Measurements from ENCODE around the gene CIDEC.
"Not testable (repeated sequence)": the region's sequence is repeated elsewhere in the genome, so short reads cannot be mapped to it uniquely, and the experiment has no call there.

The CIDEC gene

GRCh38 chr3:9852528-9852927, 27.5 kb downstream of the CIDEC start:
- Mint-ChIP-seq H3K27ac (no peak overlapping the region), H3K9me3 (no peaks in the 10 kb centered on the region), H3K36me3 (ENCODE audit: low read depth) (no peaks in the 10 kb centered on the region), H3K4me1 (ENCODE audit: low read depth) (peaks cover 8% of the 10 kb centered on the region), H3K27me3 (peaks cover 4% of the 10 kb centered on the region), H3K4me3 (no peak overlapping the region)
- no peak for DNase-seq

GRCh38 chr3:9851926-9852325, 28.1 kb downstream of the CIDEC start:
- not testable (repeated sequence) for H3K4me1 Mint-ChIP-seq (ENCODE audit: low read depth); H3K36me3 Mint-ChIP-seq (ENCODE audit: low read depth); H3K4me3 Mint-ChIP-seq; H3K27ac Mint-ChIP-seq; H3K9me3 Mint-ChIP-seq; DNase-seq; H3K27me3 Mint-ChIP-seq

- not testable (repeated sequence) for H3K4me3 Mint-ChIP-seq; DNase-seq; H3K9me3 Mint-ChIP-seq; H3K36me3 Mint-ChIP-seq (ENCODE audit: low read depth); H3K4me1 Mint-ChIP-seq (ENCODE audit: low read depth); H3K27me3 Mint-ChIP-seq; H3K27ac Mint-ChIP-seq
Measured at GRCh38 chr3:9851383-9851782, 28.7 kb downstream of the CIDEC start.

- not testable (repeated sequence) for H3K4me3 Mint-ChIP-seq; H3K36me3 Mint-ChIP-seq (ENCODE audit: low read depth); DNase-seq; H3K27ac Mint-ChIP-seq; H3K27me3 Mint-ChIP-seq; H3K9me3 Mint-ChIP-seq
- H3K4me1 Mint-ChIP-seq (ENCODE audit: low read depth): peaks cover 21% of the 10 kb centered on the region
Measured at GRCh38 chr3:9848860-9849259, 31.2 kb downstream of the CIDEC start.

- H3K9me3 Mint-ChIP-seq; H3K36me3 Mint-ChIP-seq (ENCODE audit: low read depth); H3K27ac Mint-ChIP-seq; DNase-seq; H3K27me3 Mint-ChIP-seq; H3K4me3 Mint-ChIP-seq: not testable (repeated sequence)
- peaks cover 19% of the 10 kb centered on the region for H3K4me1 Mint-ChIP-seq (ENCODE audit: low read depth)
Measured at GRCh38 chr3:9847870-9848269, 32.2 kb downstream of the CIDEC start.

GRCh38 chr3:9846931-9847488, 33.0 kb downstream of the CIDEC start:
- Mint-ChIP-seq H3K27ac (no peak overlapping the region), H3K9me3 (no peaks in the 10 kb centered on the region), H3K4me3 (no peak overlapping the region), H3K4me1 (ENCODE audit: low read depth) (peaks cover 26% of the 10 kb centered on the region), H3K27me3 (peaks cover 4% of the 10 kb centered on the region), H3K36me3 (ENCODE audit: low read depth) (peaks cover 15% of the 10 kb centered on the region)
- DNase-seq: no peak

GRCh38 chr3:9846231-9846630, 33.8 kb downstream of the CIDEC start:
- Mint-ChIP-seq H3K36me3 (ENCODE audit: low read depth) (peaks cover 23% of the 10 kb centered on the region), H3K27me3 (no peaks in the 10 kb centered on the region)

GRCh38 chr3:9843715-9844438, 36.2 kb downstream of the CIDEC start, which contains the start of gene RPUSD3:
TSS of gene RPUSD3 (minus strand) at chr3:9844008. CDS start at chr3:9843990, 18 bp downstream.
- H3K36me3 Mint-ChIP-seq (ENCODE audit: low read depth): peaks cover 47% of the 10 kb centered on the region
- H3K27me3 Mint-ChIP-seq: no peaks in the 10 kb centered on the region

More at GRCh38 chr3:9846231-9846630, 33.8 kb downstream of the CIDEC start:
- H3K4me1 Mint-ChIP-seq (ENCODE audit: low read depth): peaks cover 29% of the 10 kb centered on the region
- H3K4me3 Mint-ChIP-seq: no peak overlapping the region
- peak overlapping the region; percentile 29 for H3K27ac Mint-ChIP-seq
- no peak for DNase-seq
- no peaks in the 10 kb centered on the region for H3K9me3 Mint-ChIP-seq

GRCh38 chr3:9841015-9841414, 39.0 kb downstream of the CIDEC start:
- Mint-ChIP-seq H3K36me3 (ENCODE audit: low read depth) (peaks cover 71% of the 10 kb centered on the region), H3K27ac (peak overlapping the region; percentile 61), H3K4me1 (ENCODE audit: low read depth) (peaks cover 30% of the 10 kb centered on the region), H3K27me3 (no peaks in the 10 kb centered on the region), H3K4me3 (no peak overlapping the region), H3K9me3 (no peaks in the 10 kb centered on the region)
- DNase-seq: no peak

More at GRCh38 chr3:9843715-9844438, 36.2 kb downstream of the CIDEC start, which contains the start of gene RPUSD3:
- DNase-seq: peak; percentile 99
- Mint-ChIP-seq H3K4me1 (ENCODE audit: low read depth) (peaks cover 33% of the 10 kb centered on the region), H3K9me3 (no peaks in the 10 kb centered on the region), H3K4me3 (peak within 1 kb of the TSS; percentile 100), H3K27ac (peak within 1 kb of the TSS; percentile 97)

- Mint-ChIP-seq H3K36me3 (ENCODE audit: low read depth) (peaks cover 91% of the 10 kb centered on the region), H3K4me3 (no peak overlapping the region), H3K4me1 (ENCODE audit: low read depth) (peaks cover 16% of the 10 kb centered on the region), H3K27ac (no peak overlapping the region), H3K27me3 (no peaks in the 10 kb centered on the region), H3K9me3 (no peaks in the 10 kb centered on the region)
- DNase-seq: no peak
Measured at GRCh38 chr3:9838856-9839255, 41.2 kb downstream of the CIDEC start.

- H3K4me3 Mint-ChIP-seq: no peak overlapping the region
- H3K27ac Mint-ChIP-seq: peak overlapping the region; percentile 60
- H3K9me3 Mint-ChIP-seq: no peaks in the 10 kb centered on the region
- H3K4me1 Mint-ChIP-seq (ENCODE audit: low read depth): peaks cover 14% of the 10 kb centered on the region
- no peaks in the 10 kb centered on the region for H3K27me3 Mint-ChIP-seq
- DNase-seq: no peak
- H3K36me3 Mint-ChIP-seq (ENCODE audit: low read depth): peaks cover 90% of the 10 kb centered on the region
Measured at GRCh38 chr3:9837701-9838582, 42.1 kb downstream of the CIDEC start.

GRCh38 chr3:9834520-9835380, 45.3 kb downstream of the CIDEC start:
- peaks cover 85% of the 10 kb centered on the region for H3K36me3 Mint-ChIP-seq (ENCODE audit: low read depth)
- H3K4me3 Mint-ChIP-seq: no peak overlapping the region
- no peaks in the 10 kb centered on the region for H3K9me3 Mint-ChIP-seq
- no peaks in the 10 kb centered on the region for H3K27me3 Mint-ChIP-seq
- no peak for DNase-seq
- H3K27ac Mint-ChIP-seq: no peak overlapping the region
- H3K4me1 Mint-ChIP-seq (ENCODE audit: low read depth): peaks cover 6% of the 10 kb centered on the region

- H3K36me3 Mint-ChIP-seq (ENCODE audit: low read depth): peaks cover 82% of the 10 kb centered on the region
- H3K4me1 Mint-ChIP-seq (ENCODE audit: low read depth): peaks cover 6% of the 10 kb centered on the region
- DNase-seq: no peak
- H3K27me3 Mint-ChIP-seq: no peaks in the 10 kb centered on the region
- no peak overlapping the region for H3K27ac Mint-ChIP-seq
- no peak overlapping the region for H3K4me3 Mint-ChIP-seq
- H3K9me3 Mint-ChIP-seq: no peaks in the 10 kb centered on the region
Measured at GRCh38 chr3:9833078-9833477, 47.0 kb downstream of the CIDEC start.

GRCh38 chr3:9831253-9831652, 48.8 kb downstream of the CIDEC start:
- H3K27ac Mint-ChIP-seq: peak overlapping the region; percentile 48
- H3K4me1 Mint-ChIP-seq (ENCODE audit: low read depth): peaks cover 6% of the 10 kb centered on the region
- H3K36me3 Mint-ChIP-seq (ENCODE audit: low read depth): peaks cover 81% of the 10 kb centered on the region

More at GRCh38 chr3:9831253-9831652, 48.8 kb downstream of the CIDEC start:
- DNase-seq: no peak
- no peak overlapping the region for H3K4me3 Mint-ChIP-seq
- H3K27me3 Mint-ChIP-seq: no peaks in the 10 kb centered on the region
- H3K9me3 Mint-ChIP-seq: no peaks in the 10 kb centered on the region
